LNCAP (cell line): ENCODE measurements around the gene PISD.

ENCODE experiments used
- CTCF ChIP-seq: fragments of 450-650 bp; IDR thresholded peaks from 2 replicates; pipeline ENCODE4 v1.5.1; 2017; ENCODE audit warnings: mild to moderate bottlenecking

PISD gene

GRCh38 chr22:31653944-31654343, 8.1 kb downstream of the PISD start:
- no peak for TF ChIP-seq CTCF

- no peak for TF ChIP-seq CTCF
Observed at GRCh38 chr22:31652911-31653684, 8.9 kb downstream of the PISD start.

- no peak for TF ChIP-seq CTCF
Observed at GRCh38 chr22:31652088-31652487, 9.9 kb downstream of the PISD start.

GRCh38 chr22:31651664-31652063, 10.4 kb downstream of the PISD start:
- TF ChIP-seq CTCF: no peak

- no peak for TF ChIP-seq CTCF
Observed at GRCh38 chr22:31650391-31650790, 11.6 kb downstream of the PISD start.

GRCh38 chr22:31647523-31648320, 14.3 kb downstream of the PISD start:
- no peak for TF ChIP-seq CTCF

GRCh38 chr22:31647066-31647465, 14.9 kb downstream of the PISD start:
- TF ChIP-seq CTCF: no peak
